B cell (primary cell): ENCODE results near the gene LYRM1.

Source experiments
- EZH2 ChIP-seq: IDR thresholded peaks from 2 replicates; pipeline ENCODE4 v1.6.1; 2012; ENCODE audit warnings: borderline replicate concordance, low read depth, mild to moderate bottlenecking, moderate library complexity, low read length; ENCODE audit not compliant: insufficient read depth, poor library complexity, severe bottlenecking
- TF ChIP-seq, protein P1 (sequence below): fragments of 200-600 bp; IDR thresholded peaks from one replicate; pipeline ENCODE4 v1.8.0; 2022; ENCODE audit warnings: antibody characterized with exemption, mild to moderate bottlenecking

DNA sequence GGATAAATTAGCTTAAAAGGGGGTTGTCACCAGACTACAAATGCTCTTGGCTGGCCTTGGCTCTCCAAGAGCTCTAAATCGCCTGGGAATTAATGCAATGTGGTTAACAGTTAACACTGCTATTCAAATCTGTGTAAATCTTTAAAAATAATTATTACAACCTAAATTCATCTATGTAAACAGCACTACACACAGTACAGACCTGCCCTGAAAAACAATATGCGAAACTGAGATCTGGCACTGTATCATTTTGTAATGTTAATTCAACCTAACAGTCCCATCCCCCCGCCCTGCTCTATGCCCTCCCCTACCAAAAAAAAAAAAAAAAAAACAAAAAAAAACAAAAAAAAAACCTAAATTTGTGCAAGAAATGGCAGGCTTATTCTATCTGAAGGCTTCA lies 41.3 kb upstream of the LYRM1 start:
- TF ChIP-seq, protein P1, sequence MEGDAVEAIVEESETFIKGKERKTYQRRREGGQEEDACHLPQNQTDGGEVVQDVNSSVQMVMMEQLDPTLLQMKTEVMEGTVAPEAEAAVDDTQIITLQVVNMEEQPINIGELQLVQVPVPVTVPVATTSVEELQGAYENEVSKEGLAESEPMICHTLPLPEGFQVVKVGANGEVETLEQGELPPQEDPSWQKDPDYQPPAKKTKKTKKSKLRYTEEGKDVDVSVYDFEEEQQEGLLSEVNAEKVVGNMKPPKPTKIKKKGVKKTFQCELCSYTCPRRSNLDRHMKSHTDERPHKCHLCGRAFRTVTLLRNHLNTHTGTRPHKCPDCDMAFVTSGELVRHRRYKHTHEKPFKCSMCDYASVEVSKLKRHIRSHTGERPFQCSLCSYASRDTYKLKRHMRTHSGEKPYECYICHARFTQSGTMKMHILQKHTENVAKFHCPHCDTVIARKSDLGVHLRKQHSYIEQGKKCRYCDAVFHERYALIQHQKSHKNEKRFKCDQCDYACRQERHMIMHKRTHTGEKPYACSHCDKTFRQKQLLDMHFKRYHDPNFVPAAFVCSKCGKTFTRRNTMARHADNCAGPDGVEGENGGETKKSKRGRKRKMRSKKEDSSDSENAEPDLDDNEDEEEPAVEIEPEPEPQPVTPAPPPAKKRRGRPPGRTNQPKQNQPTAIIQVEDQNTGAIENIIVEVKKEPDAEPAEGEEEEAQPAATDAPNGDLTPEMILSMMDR, result no peak
- TF ChIP-seq EZH2, result no peak
